Measurements from ENCODE around the gene POLR2L.

POLR2L gene

GRCh38 chr11:868394-868793 lies 26.1 kb upstream of the POLR2L start:
- DNase-seq = no peak

GRCh38 chr11:867856-868358 lies 25.6 kb upstream of the POLR2L start:
- no peak for DNase-seq

GRCh38 chr11:866481-866880 lies 24.2 kb upstream of the POLR2L start:
- DNase-seq = no peak

DNA sequence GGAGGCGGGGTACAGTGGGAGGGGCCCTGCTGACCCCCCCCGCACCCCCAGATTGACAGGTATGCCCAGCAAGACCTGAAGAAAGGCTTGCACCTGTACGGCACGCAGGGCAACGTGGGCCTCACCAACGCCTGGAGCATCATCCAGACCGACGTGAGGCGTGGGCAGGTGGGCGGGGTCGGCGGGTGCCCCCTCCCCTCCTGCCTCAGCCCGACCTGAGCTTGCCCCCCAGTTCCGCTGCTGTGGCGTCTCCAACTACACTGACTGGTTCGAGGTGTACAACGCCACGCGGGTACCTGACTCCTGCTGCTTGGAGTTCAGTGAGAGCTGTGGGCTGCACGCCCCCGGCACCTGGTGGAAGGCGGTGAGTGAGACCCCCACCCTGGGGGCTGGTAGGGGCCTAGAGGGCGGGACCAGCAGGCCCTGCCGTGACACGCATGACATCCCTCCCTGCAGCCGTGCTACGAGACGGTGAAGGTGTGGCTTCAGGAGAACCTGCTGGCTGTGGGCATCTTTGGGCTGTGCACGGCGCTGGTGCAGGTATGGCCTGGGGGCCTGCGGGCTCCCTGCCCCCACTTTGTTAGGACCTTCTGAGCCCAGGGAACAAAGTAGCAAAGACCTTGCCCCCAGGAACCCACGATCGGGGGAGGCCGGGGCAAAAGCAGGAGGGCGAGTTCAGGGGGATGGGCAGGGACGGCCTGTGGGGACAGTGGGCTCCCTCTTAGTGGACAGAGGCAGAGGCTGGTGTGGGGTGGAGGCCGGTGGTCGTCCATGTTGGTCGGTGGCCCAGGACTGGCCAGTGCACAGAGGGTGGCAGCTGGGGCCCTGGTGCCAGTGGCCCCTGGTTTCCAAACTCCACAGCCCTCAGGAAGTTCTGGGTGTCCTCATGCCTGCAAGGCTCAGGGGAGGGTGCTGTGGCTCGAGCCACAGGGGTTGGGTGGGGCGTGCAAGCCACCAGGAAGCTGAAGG lies 23.4 kb upstream of the POLR2L start:
- no peak for DNase-seq

GRCh38 chr11:864898-865297 lies 22.6 kb upstream of the POLR2L start:
- DNase-seq = no peak

DNA sequence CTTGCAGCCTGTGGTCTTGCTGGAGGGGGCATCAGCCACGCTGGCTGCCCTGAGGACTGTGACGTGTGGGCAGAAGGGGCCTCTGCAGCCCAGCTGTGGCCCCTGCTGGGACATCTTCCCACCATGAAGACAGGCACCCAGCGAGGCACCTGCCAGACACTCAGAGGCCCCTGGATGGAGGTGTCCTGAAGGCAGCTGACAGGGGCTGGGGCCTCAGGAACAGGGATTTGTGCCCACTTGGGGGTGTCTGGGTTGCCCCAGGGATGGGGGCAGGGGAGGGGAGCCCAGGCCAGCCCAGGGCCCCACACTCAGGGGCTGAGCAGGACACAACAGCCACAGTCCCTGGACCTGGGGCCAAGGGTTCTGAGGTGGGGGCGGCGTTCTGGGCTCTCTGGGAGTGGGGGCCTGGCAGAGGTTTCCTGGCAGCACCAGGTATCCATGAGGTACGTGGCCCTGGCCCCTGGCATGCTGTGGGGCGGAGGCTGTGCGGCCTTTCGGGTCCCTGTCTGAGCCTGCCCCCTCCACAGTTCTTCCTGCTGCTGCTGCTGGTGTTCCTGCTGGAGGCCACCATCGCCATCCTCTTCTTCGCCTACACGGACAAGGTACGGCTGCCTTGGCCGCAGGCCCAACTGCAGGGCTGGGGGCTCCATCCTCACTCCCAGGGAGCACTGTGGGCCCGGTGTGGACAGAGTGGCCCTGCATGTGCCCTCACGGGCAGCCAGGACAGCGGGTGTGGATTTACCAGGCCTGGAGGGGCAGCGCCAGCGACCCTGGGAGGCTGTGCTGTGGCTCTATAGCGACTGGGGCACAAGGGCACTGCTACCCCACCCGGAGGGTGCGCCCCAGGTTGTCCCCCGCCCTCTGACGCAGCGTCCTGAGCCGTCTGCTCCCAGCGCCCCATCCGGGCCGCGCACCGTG lies 21.8 kb upstream of the POLR2L start:
- DNase-seq = no peak

DNA sequence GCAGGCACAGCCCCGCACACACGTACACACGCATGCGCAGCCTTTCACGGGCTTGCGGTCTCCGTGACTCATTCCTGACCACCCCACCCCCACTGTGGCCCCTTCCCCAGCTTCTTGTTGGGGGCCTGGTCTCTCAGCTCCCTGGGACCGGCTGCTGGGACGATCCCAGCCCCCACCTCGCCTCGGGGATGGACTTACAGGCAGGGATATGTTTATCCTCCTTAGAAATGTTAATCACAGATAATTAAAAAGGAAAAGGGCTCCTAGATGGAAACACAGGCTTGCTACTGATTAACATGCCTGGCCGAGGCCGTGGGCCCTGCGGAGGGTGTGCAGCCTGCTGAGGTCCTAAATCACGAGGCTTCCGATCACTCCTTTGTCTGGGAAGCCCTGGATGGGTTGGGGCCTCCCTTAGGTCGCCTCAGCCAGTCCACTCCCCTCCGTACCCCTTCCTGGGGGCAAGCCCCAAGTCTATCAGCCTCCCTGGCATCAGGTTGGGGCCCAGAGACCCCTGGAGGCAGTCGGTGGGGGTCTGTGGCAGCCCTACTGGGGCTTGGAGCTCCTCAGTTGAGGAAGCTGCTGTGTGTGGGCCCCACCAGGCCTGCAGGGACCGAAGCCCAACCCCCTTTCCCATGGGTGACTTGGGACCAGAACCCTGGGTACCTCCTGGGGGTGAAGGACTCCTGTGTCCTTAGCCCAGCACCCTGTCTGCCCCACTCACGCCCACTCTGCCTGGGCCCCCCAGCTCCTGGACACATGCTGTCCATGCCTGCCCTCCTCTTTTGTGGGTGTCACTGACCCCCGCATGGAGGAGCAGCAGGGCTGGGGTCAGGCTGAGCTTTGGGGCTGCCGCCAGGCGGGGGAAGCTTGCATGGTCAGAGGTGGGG lies 20.9 kb upstream of the POLR2L start:
- no peak for DNase-seq

GRCh38 chr11:862696-863022 lies 20.3 kb upstream of the POLR2L start:
- no peak for DNase-seq

DNA sequence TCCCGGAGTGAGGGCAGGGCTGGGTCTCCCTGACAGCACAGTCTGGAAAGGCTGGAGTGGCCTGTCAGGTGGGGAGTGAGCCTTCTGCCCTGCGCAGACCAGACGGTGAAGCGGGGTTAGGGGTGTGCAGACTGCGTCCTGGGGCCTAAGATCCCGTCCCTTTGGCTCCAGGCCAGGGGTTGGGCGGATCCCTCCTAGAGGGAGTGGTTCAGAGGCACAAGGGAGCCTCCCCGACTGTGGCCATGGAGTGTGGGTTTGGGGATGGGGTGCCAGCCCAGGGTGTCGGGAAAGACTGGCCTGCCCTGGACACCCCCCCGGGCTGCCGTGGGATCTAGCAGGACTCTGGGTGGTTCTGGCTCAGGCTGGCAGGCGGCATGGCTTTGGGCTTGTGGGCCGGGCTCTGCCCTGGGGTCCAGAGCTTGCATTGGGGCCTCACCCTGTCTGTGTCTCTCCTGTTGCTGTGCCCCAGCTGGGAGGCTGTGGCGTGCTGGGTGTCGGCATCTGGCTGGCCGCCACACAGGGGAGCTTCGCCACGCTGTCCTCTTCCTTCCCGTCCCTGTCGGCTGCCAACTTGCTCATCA lies 19.8 kb upstream of the POLR2L start:
- no peak for DNase-seq

GRCh38 chr11:861105-861479 lies 18.8 kb upstream of the POLR2L start:
- no peak for DNase-seq

DNA sequence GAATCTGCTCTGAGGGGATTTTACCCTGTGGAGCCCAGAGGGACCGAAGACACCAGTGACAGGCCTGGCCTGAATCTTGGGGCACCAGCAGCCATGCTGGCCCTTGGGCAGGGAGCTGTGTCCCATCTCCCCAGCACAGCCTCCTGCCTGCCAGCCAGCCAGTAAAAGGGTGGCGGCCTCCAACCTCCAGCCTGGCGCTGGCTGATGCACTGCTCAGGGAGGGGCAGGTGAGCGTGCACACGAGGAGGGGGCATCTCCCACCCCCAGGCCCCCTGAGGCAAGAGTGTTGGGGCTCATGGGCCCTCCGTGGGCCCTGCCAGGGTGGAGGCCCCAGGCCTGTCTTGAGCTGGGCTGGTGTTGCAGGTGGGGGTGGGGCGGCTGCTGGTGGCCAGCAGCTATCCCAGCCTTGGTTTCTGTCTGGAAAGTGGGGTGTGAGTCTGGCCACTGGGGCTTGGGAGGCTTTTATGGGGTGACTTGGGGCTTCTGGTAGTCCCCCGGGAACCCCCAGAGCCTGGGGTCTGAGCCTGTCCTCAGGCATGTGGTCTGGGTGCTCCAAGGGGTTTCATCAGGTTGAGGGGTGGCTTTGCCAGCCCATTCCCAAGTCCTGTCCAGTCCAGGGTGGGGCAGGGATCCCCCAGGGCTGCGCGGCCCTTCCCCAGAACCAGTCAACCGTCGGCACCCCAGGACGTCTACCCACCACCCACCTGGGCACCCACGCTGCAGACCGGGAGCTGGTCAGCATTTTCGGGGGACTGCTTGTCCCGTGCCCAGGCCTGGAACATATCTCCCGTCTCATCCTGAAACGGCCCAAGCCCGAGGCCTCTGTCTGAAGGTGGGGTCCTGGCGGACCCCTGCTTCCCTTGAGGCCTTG lies 18.1 kb upstream of the POLR2L start:
- DNase-seq = no peak

DNA sequence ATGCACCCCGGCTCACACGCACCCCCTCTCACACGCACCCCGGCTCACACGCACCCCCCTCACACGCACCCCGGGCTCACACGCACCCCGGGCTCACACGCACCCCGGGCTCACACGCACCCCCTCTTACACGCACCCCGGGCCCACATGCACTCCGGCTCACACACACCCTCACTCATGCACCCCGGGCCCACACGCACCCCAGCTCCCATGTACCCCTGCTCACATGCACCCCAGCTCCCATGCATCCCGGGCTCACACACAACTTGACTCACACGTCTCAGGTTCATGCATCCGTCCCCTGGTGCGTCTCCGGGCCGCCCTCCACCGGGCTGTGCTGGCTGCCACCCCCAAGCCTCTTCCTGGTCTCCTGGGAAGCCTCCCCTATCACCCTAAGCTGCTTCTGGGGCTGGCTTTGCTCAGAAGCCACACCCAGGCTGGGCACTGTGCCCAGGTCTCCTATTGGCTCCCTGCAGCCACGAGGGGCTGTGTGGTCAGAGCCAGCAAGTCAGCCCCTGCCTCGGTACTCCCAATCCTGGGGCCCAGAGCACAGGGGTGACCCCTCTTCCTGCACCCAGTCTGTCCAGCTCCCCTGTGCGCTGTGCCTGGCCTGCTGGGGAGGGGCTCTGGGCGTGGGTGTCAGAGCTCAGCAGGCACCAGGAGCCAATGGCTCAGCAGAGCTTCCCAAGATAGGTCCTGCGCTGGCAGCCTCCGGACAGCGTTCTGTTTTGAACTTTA lies 17.2 kb upstream of the POLR2L start:
- DNase-seq = no peak

- DNase-seq = no peak
Observed at GRCh38 chr11:858762-859339, 16.5 kb upstream of the POLR2L start.

GRCh38 chr11:858053-858761 lies 15.9 kb upstream of the POLR2L start:
- DNase-seq = no peak

DNA sequence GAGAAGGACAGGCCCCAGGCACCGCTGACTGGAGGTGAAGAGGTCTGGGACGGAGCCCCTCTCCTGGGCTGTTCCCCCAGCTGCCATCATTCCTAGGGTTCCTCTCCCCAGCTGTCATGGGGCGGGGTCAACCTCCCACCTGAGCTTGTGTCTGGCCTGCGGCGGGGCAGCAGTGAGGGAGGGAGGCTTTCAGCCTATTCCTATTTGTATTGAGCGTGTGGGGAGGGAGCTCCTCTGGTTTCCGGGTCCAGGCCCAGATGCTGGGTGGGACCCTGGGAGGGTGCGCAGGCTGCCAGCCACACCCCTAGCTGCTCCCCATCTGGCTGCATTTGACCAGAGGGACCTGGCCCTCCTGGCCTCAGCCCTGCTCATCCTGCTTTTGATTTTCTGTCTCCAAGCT lies 14.1 kb upstream of the POLR2L start:
- DNase-seq = no peak

DNA sequence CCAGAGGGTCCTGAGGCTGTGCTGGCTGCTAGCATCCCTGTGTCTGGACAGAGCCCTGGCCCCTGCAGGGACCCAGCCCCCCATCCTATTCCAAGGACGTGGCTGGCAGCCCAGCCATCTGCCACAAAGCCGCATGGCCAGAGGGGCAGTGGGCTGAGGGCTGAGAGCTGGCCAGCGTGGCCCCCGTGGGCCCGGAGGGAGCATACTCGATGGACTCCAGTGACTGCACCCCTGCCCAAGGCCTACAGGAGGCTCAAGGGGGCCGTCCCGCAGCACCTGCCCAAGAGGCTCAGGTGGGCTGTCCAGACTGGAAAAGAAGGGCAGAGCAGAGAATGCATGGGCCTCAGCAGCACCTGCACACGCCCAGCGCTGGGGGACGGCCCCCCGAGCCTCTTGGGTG lies 13.5 kb upstream of the POLR2L start:
- no peak for DNase-seq

- no peak for DNase-seq
Observed at GRCh38 chr11:855330-855674, 13.0 kb upstream of the POLR2L start.

DNA sequence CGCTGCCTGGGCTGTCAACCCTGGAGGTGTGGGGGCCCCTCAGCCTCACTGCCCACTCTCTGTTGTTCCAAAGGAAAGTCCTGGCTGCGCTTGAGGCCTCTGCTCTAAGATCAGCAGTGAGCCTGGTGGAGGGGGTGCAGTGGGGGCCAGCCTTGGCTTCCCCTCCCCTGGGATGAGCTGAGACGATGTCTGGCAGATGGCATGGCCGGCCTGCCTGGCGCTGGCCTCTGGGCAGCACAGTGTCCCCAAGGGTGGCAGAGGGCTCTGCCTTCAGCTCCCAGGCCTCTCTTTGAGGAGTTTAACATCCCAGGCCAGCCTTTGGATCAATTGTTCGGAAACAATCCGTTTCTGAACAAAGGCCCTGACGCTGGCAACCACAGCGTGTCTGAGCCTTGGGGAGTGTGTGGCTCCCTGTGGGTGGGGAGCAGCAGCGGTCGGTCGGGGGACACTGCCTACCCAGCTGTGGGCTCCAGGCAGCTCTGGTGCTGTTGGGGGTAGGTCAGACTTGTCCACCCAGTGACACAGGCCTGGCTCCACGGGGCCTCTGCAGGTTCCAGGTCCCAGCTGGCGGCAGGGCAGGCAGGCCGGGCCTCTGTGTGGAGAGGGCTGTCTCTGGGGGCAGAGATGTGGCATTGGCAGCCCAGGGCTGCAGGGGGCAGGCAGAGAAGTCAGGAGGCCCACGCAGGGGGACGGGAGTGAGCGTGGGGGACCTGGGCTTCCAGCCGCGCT lies 12.4 kb upstream of the POLR2L start:
- no peak for DNase-seq

Data from stimulated activated naive CD4-positive, alpha-beta T cell treated with Interleukin-2 at 50 U/mL for 16 hours (primary cell).